NCI-H1436 treated with DMSO at 0.1 percent for 48 hours (cell line): ENCODE data around the gene ATP7A.
A peak's percentile ranks its signal among the peaks of the same experiment; 100 is the strongest.
"Not testable (repeated sequence)": the region's sequence is repeated elsewhere in the genome, so short reads cannot be mapped to it uniquely, and the experiment has no call there.

Experiments used
- DNase-seq: peaks from one replicate; lab custom pipeline; 2025; lab: John Stamatoyannopoulos, UW

Gene ATP7A

GRCh38 chrX:77910108-77910840, at the start of gene ATP7A:
Gene ATP7A, plus strand, starts transcription at chrX:77910693. Its CDS starts 60,949 bp downstream, at chrX:77971642.
- peak; percentile 71 for DNase-seq

DNA sequence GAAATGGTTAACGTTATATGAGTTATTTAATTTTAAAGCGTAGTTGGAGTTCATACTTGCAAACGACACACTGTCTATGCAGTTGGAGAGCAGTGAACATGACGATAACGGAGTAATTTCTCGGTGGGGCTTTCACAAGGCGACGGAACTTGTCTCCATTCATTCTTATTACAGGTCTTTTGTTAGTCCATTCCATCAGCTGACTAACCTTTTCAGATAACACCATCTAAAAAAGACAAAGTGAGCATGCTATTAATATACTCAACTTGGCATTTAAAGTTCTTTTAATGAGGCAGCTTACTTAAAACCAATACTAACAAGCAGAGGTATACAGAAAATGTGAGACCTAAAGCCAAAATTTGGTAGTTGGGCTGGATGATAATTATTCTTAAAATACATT, 35.1 kb upstream of the ATP7A start:
- no peak for DNase-seq

- not testable (repeated sequence) for DNase-seq
These were observed 29.1 kb upstream of the ATP7A start for GRCh38 chrX:77881418-77881817.

GRCh38 chrX:77892887-77893286, 17.6 kb upstream of the ATP7A start:
- DNase-seq, result no peak

GRCh38 chrX:77893713-77894112, 16.8 kb upstream of the ATP7A start:
- no peak for DNase-seq

- peak; percentile 98 for DNase-seq
These were observed 15.3 kb upstream of the ATP7A start, which contains the start of gene MAGT1 for GRCh38 chrX:77894921-77895886. Gene MAGT1, minus strand, starts transcription at chrX:77895435. Its CDS starts 25 bp downstream, at chrX:77895410.

- peak; percentile 98 for DNase-seq
These were observed 11.2 kb upstream of the ATP7A start, which contains the start of gene COX7B for GRCh38 chrX:77899081-77899828. Gene COX7B, plus strand, starts transcription at chrX:77899468. Its CDS starts 86 bp downstream, at chrX:77899554.

DNA sequence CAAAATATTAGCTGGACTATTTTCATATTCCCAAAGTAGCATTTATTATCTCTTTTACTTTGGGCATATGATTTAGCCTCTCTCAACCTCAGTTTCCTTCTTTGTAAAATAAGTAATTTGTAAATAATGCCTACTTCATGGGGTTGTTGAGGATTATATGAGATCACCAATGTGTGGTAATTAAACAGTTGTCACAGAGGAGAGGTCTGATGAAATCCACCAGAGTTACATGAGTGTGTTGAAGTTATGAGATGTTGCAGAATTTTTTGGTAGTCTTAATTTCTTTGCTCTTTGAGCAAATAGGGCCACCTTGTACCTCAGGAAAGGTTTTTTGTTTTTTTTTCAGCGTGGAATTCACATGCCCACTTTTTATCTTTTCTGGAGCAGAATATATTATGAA, 9.8 kb upstream of the ATP7A start:
- no peak for DNase-seq

DNA sequence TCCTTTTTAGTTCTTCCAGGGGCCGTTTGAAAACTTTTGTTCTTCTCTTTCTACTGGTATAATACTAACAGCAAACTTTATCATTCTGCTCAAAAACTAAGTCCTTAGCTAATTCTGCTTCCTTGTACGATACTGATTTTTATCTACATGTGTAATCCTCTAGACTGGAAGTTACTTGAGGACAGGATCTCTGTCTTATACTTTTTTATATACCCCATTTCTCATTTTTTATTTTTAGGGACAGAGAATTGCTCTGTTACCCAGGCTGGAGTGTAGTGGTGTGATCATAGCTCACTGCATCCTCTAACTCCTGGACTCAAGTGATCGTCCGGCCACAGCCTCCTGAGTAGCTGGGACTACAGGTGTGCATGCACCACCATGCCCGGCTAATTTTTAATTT, 9.0 kb upstream of the ATP7A start:
- DNase-seq, result no peak

- no peak for DNase-seq
These were observed 6.9 kb downstream of the ATP7A start for GRCh38 chrX:77917294-77917933.

GRCh38 chrX:77918568-77918967, 8.1 kb downstream of the ATP7A start:
- no peak for DNase-seq

DNA sequence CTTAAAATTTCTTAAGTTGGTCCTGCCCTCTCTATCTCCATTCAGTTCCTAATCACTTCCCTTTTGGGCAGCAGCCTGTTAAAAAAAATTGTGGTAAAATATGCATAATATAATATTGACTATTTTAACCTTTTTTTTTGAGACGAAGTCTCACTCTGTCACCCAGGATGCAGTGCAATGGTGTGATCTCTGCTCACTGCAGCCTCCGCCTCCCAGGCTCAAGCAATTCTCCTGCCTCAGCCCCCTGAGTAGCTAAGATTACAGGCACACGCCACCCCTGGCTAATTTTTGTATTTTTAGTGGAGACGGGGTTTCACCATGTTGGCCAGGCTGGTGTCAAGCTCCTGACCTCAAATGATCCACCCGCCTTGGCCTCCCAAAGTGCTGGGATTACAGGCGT, 8.9 kb downstream of the ATP7A start:
- not testable (repeated sequence) for DNase-seq

GRCh38 chrX:77922787-77923186, 12.3 kb downstream of the ATP7A start:
- no peak for DNase-seq

DNA sequence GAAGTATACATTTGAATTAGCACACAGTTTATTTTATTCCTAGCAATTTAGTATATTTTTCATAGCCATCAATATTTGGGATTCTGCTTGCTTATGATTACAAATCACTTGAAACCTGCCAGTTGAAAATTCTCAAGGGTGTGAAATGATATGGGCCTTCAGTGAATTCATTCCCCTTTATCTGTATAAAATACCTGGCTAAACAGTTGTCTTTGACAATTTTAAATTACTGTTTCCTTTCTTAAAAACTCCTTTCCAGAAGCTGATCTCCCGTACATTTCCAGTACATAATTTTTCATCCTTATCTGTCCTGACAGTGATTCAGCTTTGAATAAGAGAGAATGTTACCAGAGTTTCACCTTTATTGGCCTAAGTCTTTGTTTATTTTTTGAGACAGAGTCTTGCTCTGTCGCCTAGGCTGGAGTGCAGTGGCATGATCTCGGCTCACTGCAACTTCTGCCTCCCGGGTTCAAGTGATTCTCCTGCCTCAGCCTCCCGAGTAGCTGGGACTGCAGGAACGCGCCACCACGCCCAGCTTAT, 13.9 kb downstream of the ATP7A start:
- DNase-seq, result no peak

- DNase-seq, result no peak
These were observed 15.3 kb downstream of the ATP7A start for GRCh38 chrX:77925764-77926163.

GRCh38 chrX:77930581-77930980, 20.1 kb downstream of the ATP7A start:
- no peak for DNase-seq

DNA sequence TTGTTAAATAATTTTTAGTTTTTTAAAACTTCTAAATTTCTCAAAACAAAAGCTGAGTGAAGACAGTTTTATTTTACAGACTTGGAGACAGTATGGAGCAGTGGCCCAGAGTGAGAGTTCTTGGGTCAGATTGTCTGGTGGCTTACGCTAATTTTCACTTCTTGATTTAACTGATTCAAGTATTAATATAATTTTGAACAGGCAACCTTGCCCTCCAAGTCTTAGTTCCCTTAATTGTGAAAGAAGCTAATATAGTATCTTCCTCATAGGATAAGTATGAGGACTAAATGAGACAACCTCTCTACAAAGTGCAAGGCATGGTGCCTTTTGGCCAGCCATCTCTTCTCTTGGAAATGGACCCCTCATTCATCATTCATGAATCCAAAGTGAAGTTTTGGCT, 25.4 kb downstream of the ATP7A start:
- no peak for DNase-seq

DNA sequence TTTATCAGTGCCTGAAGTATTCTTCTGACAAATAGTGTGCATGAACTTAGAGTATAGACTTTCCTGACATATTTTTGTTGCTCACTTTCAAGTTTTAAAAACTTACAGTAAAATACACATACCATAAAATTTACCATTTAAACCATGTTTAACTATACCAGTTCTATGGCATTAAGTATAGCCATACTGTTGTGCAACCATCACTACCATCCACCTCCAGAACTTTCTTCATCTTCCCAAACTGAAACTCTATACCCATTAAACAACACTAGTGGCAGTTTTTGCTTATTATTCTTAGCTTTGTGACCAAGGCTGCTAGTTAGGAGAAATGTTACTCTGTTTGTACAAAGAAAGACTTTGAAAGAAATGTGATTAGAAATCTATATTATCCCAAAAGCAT, 25.8 kb downstream of the ATP7A start:
- no peak for DNase-seq

DNA sequence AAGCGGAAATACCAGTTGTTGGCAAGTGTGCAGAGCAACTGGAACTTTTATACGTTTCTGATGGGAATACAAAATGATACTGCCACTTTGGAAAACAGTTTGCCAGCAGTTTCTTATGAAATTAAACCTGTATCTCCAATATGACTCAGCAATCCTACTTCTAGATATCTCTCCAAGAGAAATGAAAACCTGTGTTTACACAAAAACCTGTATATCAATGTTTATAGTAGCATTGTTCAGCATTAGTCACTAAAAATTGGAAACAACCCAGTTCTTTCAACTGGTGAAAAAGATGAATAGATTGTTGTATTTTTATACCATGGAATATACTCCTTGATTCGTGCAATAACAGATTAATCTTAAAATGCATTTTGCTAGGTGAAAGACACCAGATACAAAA, 26.8 kb downstream of the ATP7A start:
- DNase-seq, result no peak

- no peak for DNase-seq
These were observed 27.7 kb downstream of the ATP7A start for GRCh38 chrX:77938083-77938680.

DNA sequence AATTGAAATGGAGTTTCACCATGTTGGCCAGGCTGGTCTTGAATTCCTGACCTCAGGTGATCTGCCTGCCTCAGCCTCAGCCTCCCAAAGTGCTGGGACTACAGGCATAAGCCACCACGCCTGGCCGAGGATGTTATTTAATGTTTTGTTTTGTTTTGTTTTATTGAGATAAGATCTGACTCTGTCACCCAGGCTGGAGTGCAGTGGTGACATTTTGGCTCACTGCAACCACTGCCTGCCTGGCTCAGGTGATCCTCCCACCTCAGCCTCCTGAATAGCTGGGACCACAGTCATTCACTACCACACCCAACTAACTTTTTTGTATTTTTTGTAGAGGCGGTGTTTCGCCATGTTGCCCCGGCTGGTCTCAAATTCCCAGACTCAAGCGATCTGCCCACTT, 34.5 kb downstream of the ATP7A start:
- not testable (repeated sequence) for DNase-seq
